NCI-H69 (cell line): Measurements from ENCODE around the gene PRR23E.

Source experiments
- DNase-seq: peaks from one replicate; lab custom pipeline; 2025; lab: John Stamatoyannopoulos, UW

The PRR23E gene

GRCh38 chr3:127164615-127165014 lies 28.3 kb upstream of the PRR23E start:
- no peak for DNase-seq

GRCh38 chr3:127165036-127165435 lies 27.9 kb upstream of the PRR23E start:
- DNase-seq: no peak

- DNase-seq: peak; percentile 1
Observed at GRCh38 chr3:127165694-127166485, 27.0 kb upstream of the PRR23E start.

GRCh38 chr3:127166501-127167065 lies 26.3 kb upstream of the PRR23E start:
- DNase-seq: no peak

- no peak for DNase-seq
Observed at GRCh38 chr3:127167315-127168043, 25.5 kb upstream of the PRR23E start.

GRCh38 chr3:127168271-127168670 lies 24.7 kb upstream of the PRR23E start:
- no peak for DNase-seq

- DNase-seq: peak; percentile 77
Observed at GRCh38 chr3:127170814-127171213, 22.1 kb upstream of the PRR23E start.

- no peak for DNase-seq
Observed at GRCh38 chr3:127171320-127171719, 21.6 kb upstream of the PRR23E start.

GRCh38 chr3:127171721-127172120 lies 21.2 kb upstream of the PRR23E start:
- no peak for DNase-seq

GRCh38 chr3:127172211-127172610 lies 20.7 kb upstream of the PRR23E start:
- DNase-seq: no peak

GRCh38 chr3:127172781-127173515 lies 20.0 kb upstream of the PRR23E start:
- DNase-seq: peak; percentile 89

GRCh38 chr3:127173516-127174166 lies 19.3 kb upstream of the PRR23E start:
- no peak for DNase-seq

- no peak for DNase-seq
Observed at GRCh38 chr3:127174284-127174683, 18.6 kb upstream of the PRR23E start.

GRCh38 chr3:127174715-127175140 lies 18.2 kb upstream of the PRR23E start:
- peak; percentile 2 for DNase-seq

- DNase-seq: no peak
Observed at GRCh38 chr3:127175272-127175671, 17.7 kb upstream of the PRR23E start.

GRCh38 chr3:127177226-127177625 lies 15.7 kb upstream of the PRR23E start:
- peak; percentile 35 for DNase-seq

GRCh38 chr3:127180859-127181258 lies 12.1 kb upstream of the PRR23E start:
- no peak for DNase-seq

- peak; percentile 12 for DNase-seq
Observed at GRCh38 chr3:127182431-127182830, 10.5 kb upstream of the PRR23E start.

- peak; percentile 66 for DNase-seq
Observed at GRCh38 chr3:127182848-127183714, 9.8 kb upstream of the PRR23E start.

- no peak for DNase-seq
Observed at GRCh38 chr3:127183931-127184869, 8.7 kb upstream of the PRR23E start.
